ENCODE data around the gene LRRC1. TPM values are rescaled to one million over a fixed set of nuclear protein-coding genes. Genes with fewer than 3 reads are reported as not detected.

LRRC1 gene
- total and polyA plus RNA-seq, 2 of the 13 experiments (the other 11 are each of a cell fraction or from before 2014, with no cell fraction given) = 15.6 to 27.7 TPM

GRCh38 chr6:53794137-53794719 is 577 bp upstream of the LRRC1 start (continued):
- no peak; the same call in 1 of the 2 replicates for TF ChIP-seq HNF1B (CRISPR knock-in tag; IDR thresholded peaks at IDR 0.05)
- TF ChIP-seq SNAPC2 (CRISPR knock-in tag; IDR thresholded peaks at IDR 0.05) = peak; percentile 11; the same call in 1 of the 2 replicates
- TF ChIP-seq ZBTB42 (CRISPR knock-in tag; IDR thresholded peaks at IDR 0.05) = no peak; the same call in 1 of the 2 replicates
- no peak for TF ChIP-seq ZNF547 (CRISPR knock-in tag; IDR thresholded peaks at IDR 0.05)
- TF ChIP-seq NFYB (CRISPR knock-in tag; IDR thresholded peaks at IDR 0.05) = no peak
- TF ChIP-seq SIN3B (IDR thresholded peaks at IDR 0.05; ENCODE audit: low read length) = no peak
- peak; percentile 24; the same call in 1 of the 2 replicates for TF ChIP-seq ZNF550 (CRISPR knock-in tag; IDR thresholded peaks at IDR 0.05; ENCODE audit: borderline replicate concordance)
- peak; percentile 35; the same call in 1 of the 2 replicates for TF ChIP-seq HOXA5 (CRISPR knock-in tag; IDR thresholded peaks at IDR 0.05)
- TF ChIP-seq ZNF644 (CRISPR knock-in tag; IDR thresholded peaks at IDR 0.05; ENCODE audit: low read depth) = no peak
- TF ChIP-seq ADNP (CRISPR knock-in tag; IDR thresholded peaks at IDR 0.05) = no peak
- 0 out of 2 replicates have a peak, but pooled peaks have one; percentile 20 for TF ChIP-seq AFF4 (CRISPR knock-in tag; IDR thresholded peaks at IDR 0.05)
- TF ChIP-seq SRSF1 (optimal IDR thresholded peaks at IDR 0.05; ENCODE audit: low read depth, low read length) = peak; percentile 64
- TF ChIP-seq, protein P1, sequence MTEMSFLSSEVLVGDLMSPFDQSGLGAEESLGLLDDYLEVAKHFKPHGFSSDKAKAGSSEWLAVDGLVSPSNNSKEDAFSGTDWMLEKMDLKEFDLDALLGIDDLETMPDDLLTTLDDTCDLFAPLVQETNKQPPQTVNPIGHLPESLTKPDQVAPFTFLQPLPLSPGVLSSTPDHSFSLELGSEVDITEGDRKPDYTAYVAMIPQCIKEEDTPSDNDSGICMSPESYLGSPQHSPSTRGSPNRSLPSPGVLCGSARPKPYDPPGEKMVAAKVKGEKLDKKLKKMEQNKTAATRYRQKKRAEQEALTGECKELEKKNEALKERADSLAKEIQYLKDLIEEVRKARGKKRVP (CRISPR knock-in tag; IDR thresholded peaks at IDR 0.05) = no peak; a peak in 1 of 4 replicates
- no peak for TF ChIP-seq SIX1 (CRISPR knock-in tag; IDR thresholded peaks at IDR 0.05; ENCODE audit: borderline replicate concordance)
- no peak for TF ChIP-seq RCOR2 (CRISPR knock-in tag; IDR thresholded peaks at IDR 0.05)
- TF ChIP-seq ZBTB46 (CRISPR knock-in tag; IDR thresholded peaks at IDR 0.05; ENCODE audit: borderline replicate concordance) = no peak
- no peak; the same call in 1 of the 2 replicates for TF ChIP-seq ZNF788 (CRISPR knock-in tag; IDR thresholded peaks at IDR 0.05; ENCODE audit: borderline replicate concordance)
- TF ChIP-seq, protein P2, sequence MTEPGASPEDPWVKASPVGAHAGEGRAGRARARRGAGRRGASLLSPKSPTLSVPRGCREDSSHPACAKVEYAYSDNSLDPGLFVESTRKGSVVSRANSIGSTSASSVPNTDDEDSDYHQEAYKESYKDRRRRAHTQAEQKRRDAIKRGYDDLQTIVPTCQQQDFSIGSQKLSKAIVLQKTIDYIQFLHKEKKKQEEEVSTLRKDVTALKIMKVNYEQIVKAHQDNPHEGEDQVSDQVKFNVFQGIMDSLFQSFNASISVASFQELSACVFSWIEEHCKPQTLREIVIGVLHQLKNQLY (CRISPR knock-in tag; IDR thresholded peaks at IDR 0.05) = no peak
- no peak for TF ChIP-seq HNRNPUL1 (IDR thresholded peaks at IDR 0.05; ENCODE audit: low read depth, low read length)
- no peak; the same call in 1 of the 2 replicates for TF ChIP-seq KDM6A (CRISPR knock-in tag; IDR thresholded peaks at IDR 0.05; ENCODE audit: low read depth)
- no peak; the same call in 1 of the 2 replicates for TF ChIP-seq ZNF562 (CRISPR knock-in tag; IDR thresholded peaks at IDR 0.05; ENCODE audit: borderline replicate concordance)

All from HepG2 (cell line).